IPS-NIHi11 (cell line): ENCODE results near the gene IPCEF1.

Experiments used
- DNase-seq: peaks from one replicate; pipeline ENCODE4 v3.0.0; 2012; ENCODE audit warnings: mixed read lengths, low spot score

IPCEF1 gene

GRCh38 chr6:154356690-154357089 is at the start of gene IPCEF1:
TSS of gene IPCEF1 (minus strand) at chr6:154356803. CDS start at chr6:154265947, 90,856 bp downstream.
- DNase-seq: no peak

GRCh38 chr6:154406301-154406700 is 49.7 kb upstream of the IPCEF1 start:
- DNase-seq: no peak

- no peak for DNase-seq
Measured at GRCh38 chr6:154404791-154405400, 48.3 kb upstream of the IPCEF1 start.

- DNase-seq: no peak
Measured at GRCh38 chr6:154403788-154404187, 47.2 kb upstream of the IPCEF1 start.

- no peak for DNase-seq
Measured at GRCh38 chr6:154402081-154402780, 45.6 kb upstream of the IPCEF1 start.

GRCh38 chr6:154399097-154399496 is 42.5 kb upstream of the IPCEF1 start:
- no peak for DNase-seq

GRCh38 chr6:154397491-154398195 is 41.0 kb upstream of the IPCEF1 start:
- DNase-seq: no peak

- no peak for DNase-seq
Measured at GRCh38 chr6:154395878-154396277, 39.3 kb upstream of the IPCEF1 start.

- DNase-seq: no peak
Measured at GRCh38 chr6:154395316-154395715, 38.7 kb upstream of the IPCEF1 start.

- no peak for DNase-seq
Measured at GRCh38 chr6:154394571-154394970, 38.0 kb upstream of the IPCEF1 start.

GRCh38 chr6:154390034-154390433 is 33.4 kb upstream of the IPCEF1 start:
- no peak for DNase-seq

- no peak for DNase-seq
Measured at GRCh38 chr6:154388803-154389202, 32.2 kb upstream of the IPCEF1 start.

GRCh38 chr6:154386848-154387717 is 30.5 kb upstream of the IPCEF1 start:
- no peak for DNase-seq

GRCh38 chr6:154384191-154384590 is 27.6 kb upstream of the IPCEF1 start:
- no peak for DNase-seq

GRCh38 chr6:154383273-154383672 is 26.7 kb upstream of the IPCEF1 start:
- no peak for DNase-seq

GRCh38 chr6:154382740-154383139 is 26.1 kb upstream of the IPCEF1 start:
- DNase-seq: no peak

GRCh38 chr6:154381548-154381947 is 24.9 kb upstream of the IPCEF1 start:
- no peak for DNase-seq

GRCh38 chr6:154380741-154381140 is 24.1 kb upstream of the IPCEF1 start:
- DNase-seq: no peak

GRCh38 chr6:154379585-154379984 is 23.0 kb upstream of the IPCEF1 start:
- no peak for DNase-seq

- no peak for DNase-seq
Measured at GRCh38 chr6:154378518-154378917, 21.9 kb upstream of the IPCEF1 start.

- no peak for DNase-seq
Measured at GRCh38 chr6:154377726-154378125, 21.1 kb upstream of the IPCEF1 start.

GRCh38 chr6:154373971-154374370 is 17.4 kb upstream of the IPCEF1 start:
- DNase-seq: no peak
